HAP-1 (cell line): ENCODE data around the gene PROZ.

Experiments
- DNase-seq, 2 experiments: peaks; one replicate each; pipeline ENCODE4 v3.0.0-alpha.2; 2016 to 2020; ENCODE audit warnings: low spot score in 2 of 2
- H3K27me3 ChIP-seq: fragments of 250-450 bp; sonication (Bioruptor Pico); 2 replicates; pipeline ENCODE4 v1.5.1; 2020; ENCODE audit warnings: low read depth, mild to moderate bottlenecking, moderate library complexity
- H3K36me3 ChIP-seq: fragments of 250-450 bp; sonication (Bioruptor Pico); replicated peaks from 2 replicates; pipeline ENCODE4 v1.5.1; 2020; ENCODE audit warnings: mild to moderate bottlenecking
- H3K4me1 ChIP-seq: fragments of 250-450 bp; sonication (Bioruptor Pico); 2 replicates; pipeline ENCODE4 v1.5.1; 2020; ENCODE audit warnings: mild to moderate bottlenecking
- H3K4me3 ChIP-seq: fragments of 250-450 bp; sonication (Bioruptor Pico); 2 replicates; pipeline ENCODE4 v1.5.1; 2020; ENCODE audit warnings: mild to moderate bottlenecking, moderate library complexity
- H3K9me3 ChIP-seq: fragments of 250-450 bp; sonication (Bioruptor Pico); 2 replicates; pipeline ENCODE4 v1.5.1; 2020; ENCODE audit warnings: mild to moderate bottlenecking, moderate library complexity
- in situ Hi-C: fragments of 300-500 bp; cut with MboI; formaldehyde crosslinking; loops from 3 replicates; pipeline ENCODE4 v1.14.3; 2020; ENCODE audit warnings: low sequenced_read_pairs, inconsistent platforms, mixed read lengths

Gene PROZ

DNA sequence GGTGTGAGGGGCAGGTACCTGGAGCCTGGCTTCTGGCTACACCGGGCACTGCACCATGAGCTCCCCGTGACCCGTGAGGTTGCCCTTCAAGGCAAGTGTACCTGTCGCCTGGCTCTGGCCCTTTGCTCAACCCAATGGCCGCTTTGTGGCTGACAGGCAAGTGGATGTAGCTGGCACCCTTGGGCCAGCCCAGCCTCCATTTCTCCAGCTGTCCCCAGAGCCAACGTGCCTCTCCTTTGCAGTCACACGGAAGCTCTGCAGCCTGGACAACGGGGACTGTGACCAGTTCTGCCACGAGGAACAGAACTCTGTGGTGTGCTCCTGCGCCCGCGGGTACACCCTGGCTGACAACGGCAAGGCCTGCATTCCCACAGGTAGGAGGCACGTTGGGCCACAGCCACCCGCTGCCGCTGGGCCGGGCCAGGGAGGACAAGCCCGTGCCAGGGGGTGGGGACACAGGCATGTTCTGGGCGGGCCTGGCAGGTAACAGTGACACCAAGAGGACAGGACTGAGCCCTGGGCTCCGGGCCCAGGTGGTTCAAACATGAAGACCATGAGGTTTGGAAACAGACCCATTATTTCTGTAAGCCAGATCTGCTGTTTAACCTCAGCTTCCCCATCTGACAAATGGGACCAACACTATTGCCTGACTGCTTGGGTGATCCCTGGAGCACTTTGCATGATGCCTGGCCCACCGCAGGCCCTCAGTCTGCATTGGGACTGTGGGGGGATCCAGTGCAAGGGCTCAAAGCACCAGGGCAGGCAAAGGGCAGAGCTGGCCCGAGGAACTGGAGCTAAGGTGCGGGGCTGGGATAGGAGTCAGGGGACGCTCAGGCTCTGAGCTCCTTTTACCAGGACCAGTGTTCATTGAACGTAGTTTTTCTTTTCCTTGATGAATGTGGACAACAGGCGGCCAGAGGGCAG is 17.5 kb upstream of the PROZ start:
- H3K9me3 ChIP-seq, result no peaks in the 10 kb centered on the region
- in situ Hi-C loops, result no loop called here
- H3K4me3 ChIP-seq, result no peak overlapping the region
- H3K4me1 ChIP-seq, result peaks cover 23% of the 10 kb centered on the region
- DNase-seq, result no peak
- no peaks in the 10 kb centered on the region for H3K36me3 ChIP-seq
- H3K27me3 ChIP-seq, result no peaks in the 10 kb centered on the region

DNA sequence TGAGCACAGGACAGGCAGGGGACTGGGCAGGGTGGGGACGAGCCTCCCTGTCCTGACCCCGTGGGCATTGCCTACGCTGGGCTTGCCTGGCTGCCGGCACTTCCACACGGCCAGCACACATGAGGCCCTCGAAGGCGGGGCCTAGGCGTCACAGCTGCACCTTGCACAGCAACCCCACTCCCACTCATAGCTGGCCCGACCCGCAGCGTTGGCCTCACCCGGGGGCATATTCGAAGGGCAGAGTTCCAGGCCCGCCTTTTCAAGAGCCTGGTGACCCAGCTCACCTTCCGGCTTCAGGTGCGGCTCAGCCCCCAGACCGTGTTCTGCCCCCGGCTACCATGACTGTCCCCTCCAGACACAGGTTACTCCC is 16.9 kb upstream of the PROZ start:
- in situ Hi-C loops, result no loop called here
- Histone ChIP-seq H3K9me3 (no peaks in the 10 kb centered on the region), H3K36me3 (no peaks in the 10 kb centered on the region), H3K4me3 (no peak overlapping the region), H3K27me3 (no peaks in the 10 kb centered on the region), H3K4me1 (peaks cover 20% of the 10 kb centered on the region)
- no peak for DNase-seq

DNA sequence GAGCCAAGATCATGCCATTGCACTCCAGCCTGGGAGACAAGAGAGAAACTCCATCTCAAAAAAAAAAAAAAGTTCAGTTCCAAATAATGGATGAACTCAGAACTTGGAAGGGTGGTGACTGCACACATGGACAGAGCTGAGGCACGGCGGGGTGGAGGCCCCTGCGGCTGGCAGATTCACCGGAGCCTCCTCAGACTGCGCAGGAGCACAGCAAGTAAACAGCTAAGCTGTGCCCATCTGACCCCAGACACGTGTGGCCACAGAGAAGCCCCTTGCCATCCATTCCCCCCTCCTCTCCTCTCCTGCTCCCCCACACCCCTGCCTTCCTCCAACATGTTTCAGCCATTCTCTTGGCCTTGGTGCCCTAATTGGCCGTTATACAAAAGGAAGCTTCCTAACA is 15.6 kb upstream of the PROZ start:
- no peak for DNase-seq
- peaks cover 9% of the 10 kb centered on the region for H3K4me1 ChIP-seq
- in situ Hi-C loops, result no loop called here
- H3K36me3 ChIP-seq, result no peaks in the 10 kb centered on the region
- H3K9me3 ChIP-seq, result no peaks in the 10 kb centered on the region
- H3K4me3 ChIP-seq, result no peak overlapping the region
- no peaks in the 10 kb centered on the region for H3K27me3 ChIP-seq

DNA sequence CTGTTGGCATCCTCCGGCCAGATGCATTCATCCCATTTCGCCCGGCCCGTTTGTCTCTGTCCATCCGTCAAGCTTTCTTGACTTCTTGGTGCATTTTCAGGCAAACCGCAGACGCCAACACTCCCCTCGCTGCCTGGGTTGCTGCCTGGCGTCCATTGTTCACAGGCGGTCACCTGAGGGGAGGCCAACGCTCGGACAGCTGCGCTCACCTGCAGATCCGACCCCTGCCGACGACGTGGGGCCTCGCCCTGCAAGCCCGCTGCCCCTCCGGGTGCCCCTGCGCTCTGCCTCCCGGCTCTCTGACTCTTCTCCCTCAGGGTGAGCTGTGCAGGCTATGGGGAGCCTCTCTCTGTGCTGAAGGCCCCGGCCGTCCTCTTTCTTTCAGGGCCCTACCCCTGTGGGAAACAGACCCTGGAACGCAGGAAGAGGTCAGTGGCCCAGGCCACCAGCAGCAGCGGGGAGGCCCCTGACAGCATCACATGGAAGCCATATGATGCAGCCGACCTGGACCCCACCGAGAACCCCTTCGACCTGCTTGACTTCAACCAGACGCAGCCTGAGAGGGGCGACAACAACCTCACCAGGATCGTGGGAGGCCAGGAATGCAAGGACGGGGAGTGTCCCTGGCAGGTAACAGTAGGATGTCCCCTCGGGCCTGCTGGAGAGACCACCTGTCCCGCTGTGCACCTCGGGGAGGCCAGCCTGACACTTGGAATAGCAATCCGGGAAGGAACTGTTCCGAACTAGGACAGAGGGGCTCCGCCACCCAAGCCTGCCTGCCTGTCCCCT is 14.8 kb upstream of the PROZ start:
- H3K4me3 ChIP-seq, result no peak overlapping the region
- peaks cover 1% of the 10 kb centered on the region for H3K4me1 ChIP-seq
- H3K27me3 ChIP-seq, result no peaks in the 10 kb centered on the region
- H3K36me3 ChIP-seq, result no peaks in the 10 kb centered on the region
- no peaks in the 10 kb centered on the region for H3K9me3 ChIP-seq
- in situ Hi-C loops, result no loop called here
- DNase-seq, result no peak

DNA sequence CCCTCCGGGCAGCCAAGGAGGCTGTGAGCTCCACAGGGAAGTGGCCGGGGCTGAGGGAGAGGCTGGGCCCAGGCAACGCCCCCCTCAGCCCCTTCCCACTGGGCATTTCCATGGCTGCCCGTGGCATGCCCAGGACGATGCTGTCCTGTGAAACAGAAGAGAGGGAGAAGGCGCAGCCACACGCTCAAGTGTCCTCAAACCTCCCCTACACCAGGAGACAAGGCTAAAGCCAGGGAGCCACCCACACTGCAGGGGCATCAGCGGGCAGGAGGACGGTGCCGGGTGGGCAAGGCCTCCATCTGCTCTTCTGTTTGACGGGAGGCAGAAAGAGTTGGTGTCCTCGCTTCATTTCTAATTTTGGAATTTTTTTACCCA is 14.2 kb upstream of the PROZ start:
- in situ Hi-C loops, result no loop called here
- no peaks in the 10 kb centered on the region for H3K36me3 ChIP-seq
- no peaks in the 10 kb centered on the region for H3K9me3 ChIP-seq
- no peaks in the 10 kb centered on the region for H3K4me1 ChIP-seq
- no peaks in the 10 kb centered on the region for H3K27me3 ChIP-seq
- no peak for DNase-seq
- H3K4me3 ChIP-seq, result no peak overlapping the region

DNA sequence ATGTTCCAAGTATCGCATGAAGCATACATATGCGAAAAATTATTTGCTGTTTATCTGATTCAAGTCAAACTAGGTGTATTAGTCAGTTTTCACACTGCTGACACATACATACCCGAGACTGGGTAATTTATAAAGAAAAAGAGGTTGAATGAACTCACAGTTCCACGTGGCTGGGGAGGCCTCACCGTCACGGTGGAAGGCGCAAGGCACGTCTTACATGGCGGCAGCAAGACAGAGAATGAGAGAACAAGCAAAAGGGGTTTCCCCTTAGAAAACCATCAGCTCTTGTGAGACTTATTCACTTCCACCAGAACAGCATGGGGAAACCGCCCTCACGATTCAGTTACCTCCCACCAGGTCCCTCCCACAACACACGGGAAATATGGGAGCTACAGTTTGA is 13.0 kb upstream of the PROZ start:
- no peak for DNase-seq
- H3K4me3 ChIP-seq, result no peak overlapping the region
- no peaks in the 10 kb centered on the region for H3K27me3 ChIP-seq
- H3K9me3 ChIP-seq, result no peaks in the 10 kb centered on the region
- in situ Hi-C loops, result no loop called here
- no peaks in the 10 kb centered on the region for H3K4me1 ChIP-seq
- no peaks in the 10 kb centered on the region for H3K36me3 ChIP-seq

DNA sequence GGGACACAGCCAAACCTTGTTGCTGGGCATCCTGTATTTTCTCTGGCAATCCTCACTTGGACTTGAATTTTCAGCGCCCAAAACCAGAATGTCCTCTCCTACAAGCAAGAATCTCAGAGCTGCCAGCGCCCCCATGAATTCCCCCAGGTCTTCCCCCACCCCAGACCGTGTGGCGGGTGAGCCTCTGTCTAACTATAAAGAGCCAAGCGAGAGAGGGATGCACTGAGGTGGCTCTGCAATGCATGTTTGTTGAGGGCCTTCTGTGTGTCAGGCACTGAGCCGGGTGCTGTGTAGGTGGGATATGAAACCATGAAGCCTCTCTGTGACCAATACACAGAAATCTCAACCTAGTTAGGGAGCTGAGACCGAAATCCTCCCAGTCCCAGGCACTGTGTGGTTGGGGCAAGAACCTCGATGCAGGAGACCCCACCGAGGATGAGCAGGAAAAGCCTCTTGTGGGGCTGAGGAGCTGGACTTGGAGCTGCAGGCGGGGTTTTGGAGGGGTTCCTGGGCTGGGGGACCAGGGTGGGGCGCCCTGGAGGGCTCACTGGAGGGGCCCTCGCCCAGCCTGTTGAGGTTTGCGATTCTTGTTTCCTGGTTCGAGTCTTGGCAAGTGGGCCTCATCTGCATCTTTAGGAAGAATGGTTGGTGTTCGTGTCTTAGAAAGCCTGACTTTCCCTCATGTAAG is 12.4 kb upstream of the PROZ start:
- Histone ChIP-seq H3K4me3 (no peak overlapping the region), H3K4me1 (no peaks in the 10 kb centered on the region), H3K36me3 (no peaks in the 10 kb centered on the region), H3K9me3 (no peaks in the 10 kb centered on the region), H3K27me3 (no peaks in the 10 kb centered on the region)
- DNase-seq, result no peak
- in situ Hi-C loops, result no loop called here

DNA sequence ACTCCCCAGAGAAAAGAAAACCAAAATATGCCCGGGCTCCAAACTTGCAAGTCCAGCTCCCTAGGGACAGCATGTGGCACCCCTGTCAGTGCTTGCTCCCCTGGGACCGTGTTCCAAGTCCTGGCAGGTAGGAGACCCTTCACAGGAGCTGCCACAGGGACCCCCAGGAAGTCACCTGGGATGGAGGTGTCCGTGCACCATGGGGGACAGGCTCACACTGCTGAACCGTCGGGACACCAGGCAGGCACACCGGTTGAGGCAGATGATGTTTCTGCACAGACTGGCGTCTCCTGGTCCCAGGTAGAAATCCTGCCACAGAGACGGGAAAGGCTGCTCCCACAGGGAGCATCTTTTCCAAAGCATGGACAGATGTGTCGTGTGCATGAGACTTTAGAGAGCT is 11.7 kb upstream of the PROZ start:
- Histone ChIP-seq H3K4me3 (no peak overlapping the region), H3K27me3 (no peaks in the 10 kb centered on the region), H3K4me1 (no peaks in the 10 kb centered on the region), H3K9me3 (no peaks in the 10 kb centered on the region), H3K36me3 (no peaks in the 10 kb centered on the region)
- DNase-seq, result no peak
- in situ Hi-C loops, result no loop called here

DNA sequence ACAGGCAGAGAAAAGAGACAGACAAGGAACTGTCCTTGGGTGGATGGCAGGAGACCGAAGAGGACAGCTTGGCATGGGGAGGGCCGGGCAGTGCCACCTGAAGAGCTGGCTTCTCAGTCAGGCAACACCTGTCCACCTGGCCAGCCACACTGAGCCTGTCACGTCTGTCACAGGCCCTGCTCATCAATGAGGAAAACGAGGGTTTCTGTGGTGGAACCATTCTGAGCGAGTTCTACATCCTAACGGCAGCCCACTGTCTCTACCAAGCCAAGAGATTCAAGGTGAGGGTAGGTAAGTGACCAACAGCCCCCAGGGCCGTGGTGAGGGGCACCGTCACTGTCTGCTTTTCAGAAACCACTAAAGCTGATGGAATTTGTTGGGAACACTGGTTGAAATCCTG is 11.2 kb upstream of the PROZ start:
- in situ Hi-C loops, result no loop called here
- Histone ChIP-seq H3K4me3 (no peak overlapping the region), H3K4me1 (no peaks in the 10 kb centered on the region), H3K9me3 (no peaks in the 10 kb centered on the region), H3K36me3 (no peaks in the 10 kb centered on the region), H3K27me3 (no peaks in the 10 kb centered on the region)
- no peak for DNase-seq

DNA sequence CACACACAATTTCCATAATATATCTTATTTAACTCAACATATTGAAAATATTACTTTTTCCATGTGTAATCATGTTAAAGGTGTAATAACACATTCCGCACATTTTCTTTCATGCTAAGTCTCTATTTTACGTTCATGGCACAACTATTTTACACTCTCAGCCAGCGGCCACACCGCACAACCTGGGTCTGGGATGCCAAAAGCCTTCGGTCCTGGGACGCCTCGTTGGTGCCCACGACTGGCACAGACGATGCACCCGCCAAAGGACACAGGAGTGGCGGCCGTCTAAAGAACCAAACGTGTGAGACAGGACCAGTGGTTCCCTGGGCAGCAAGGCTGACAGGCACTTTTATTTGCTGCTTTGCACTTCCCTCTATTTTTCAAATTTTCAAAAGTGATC is 10.0 kb upstream of the PROZ start:
- no peak for DNase-seq
- Histone ChIP-seq H3K27me3 (no peaks in the 10 kb centered on the region), H3K9me3 (no peaks in the 10 kb centered on the region), H3K4me1 (peaks cover 11% of the 10 kb centered on the region), H3K36me3 (no peaks in the 10 kb centered on the region), H3K4me3 (no peak overlapping the region)
- in situ Hi-C loops, result no loop called here

DNA sequence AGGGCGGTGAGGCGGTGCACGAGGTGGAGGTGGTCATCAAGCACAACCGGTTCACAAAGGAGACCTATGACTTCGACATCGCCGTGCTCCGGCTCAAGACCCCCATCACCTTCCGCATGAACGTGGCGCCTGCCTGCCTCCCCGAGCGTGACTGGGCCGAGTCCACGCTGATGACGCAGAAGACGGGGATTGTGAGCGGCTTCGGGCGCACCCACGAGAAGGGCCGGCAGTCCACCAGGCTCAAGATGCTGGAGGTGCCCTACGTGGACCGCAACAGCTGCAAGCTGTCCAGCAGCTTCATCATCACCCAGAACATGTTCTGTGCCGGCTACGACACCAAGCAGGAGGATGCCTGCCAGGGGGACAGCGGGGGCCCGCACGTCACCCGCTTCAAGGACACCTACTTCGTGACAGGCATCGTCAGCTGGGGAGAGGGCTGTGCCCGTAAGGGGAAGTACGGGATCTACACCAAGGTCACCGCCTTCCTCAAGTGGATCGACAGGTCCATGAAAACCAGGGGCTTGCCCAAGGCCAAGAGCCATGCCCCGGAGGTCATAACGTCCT is 9.4 kb upstream of the PROZ start:
- no peak overlapping the region for H3K4me3 ChIP-seq
- no peaks in the 10 kb centered on the region for H3K36me3 ChIP-seq
- peaks cover 15% of the 10 kb centered on the region for H3K4me1 ChIP-seq
- no peak for DNase-seq
- H3K9me3 ChIP-seq, result no peaks in the 10 kb centered on the region
- in situ Hi-C loops, result no loop called here
- no peaks in the 10 kb centered on the region for H3K27me3 ChIP-seq

DNA sequence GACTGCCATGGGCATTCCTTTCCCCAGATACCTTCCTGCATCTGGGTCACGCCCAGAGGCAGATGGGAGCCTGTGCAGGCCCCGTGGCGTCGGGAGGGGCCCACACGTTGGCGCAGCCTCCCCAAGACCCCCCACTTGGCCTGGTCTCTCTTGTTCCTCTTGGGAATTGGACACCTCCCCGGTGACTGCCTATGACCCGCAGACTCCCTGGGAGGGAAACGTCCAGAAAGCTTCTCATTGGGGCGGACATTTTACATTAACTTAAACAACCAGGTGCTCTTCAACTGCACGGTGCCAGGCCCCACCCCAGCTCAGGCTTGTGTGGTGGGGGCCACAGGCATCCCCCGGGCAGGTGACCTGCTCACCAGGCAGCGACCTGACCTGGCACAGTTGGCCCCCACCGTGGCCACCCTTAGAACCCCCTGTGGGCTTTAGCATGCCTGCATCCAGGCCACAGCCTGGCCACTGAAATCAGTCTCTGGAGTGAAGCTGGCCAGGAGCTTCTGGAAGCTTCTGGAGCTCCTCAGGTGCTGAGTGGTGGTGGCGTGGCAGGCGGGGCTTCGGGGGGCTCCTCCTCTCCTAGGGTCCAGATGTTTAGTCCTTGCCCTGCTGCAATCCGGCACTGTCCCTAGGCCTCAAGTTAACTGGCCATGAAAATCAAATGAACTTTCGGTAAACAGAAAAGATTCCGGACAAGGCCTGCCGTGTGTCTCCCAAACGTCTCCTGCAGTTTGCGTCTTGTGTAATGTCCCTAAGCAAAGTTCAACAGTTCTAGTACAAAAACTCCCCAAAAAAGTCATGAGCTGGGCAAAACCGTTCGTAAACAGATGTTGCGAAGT is 8.5 kb upstream of the PROZ start:
- no peak for DNase-seq
- in situ Hi-C loops, result no loop called here
- H3K27me3 ChIP-seq, result no peaks in the 10 kb centered on the region
- no peaks in the 10 kb centered on the region; the same call in 1 of the 2 replicates for H3K36me3 ChIP-seq
- H3K4me1 ChIP-seq, result peaks cover 21% of the 10 kb centered on the region
- H3K9me3 ChIP-seq, result no peaks in the 10 kb centered on the region
- H3K4me3 ChIP-seq, result no peak overlapping the region
